Nephron (organoid): ENCODE measurements around the gene PORCN.
A peak's percentile ranks its signal among the peaks of the same experiment; 100 is the strongest.

Experiments used
- H3K27ac Mint-ChIP-seq, 3 experiments: 2 replicates each; pipeline ENCODE4 v1.8.0; 2020; ENCODE audit warnings: mixed read lengths in 3 of 3, mild to moderate bottlenecking in 2 of 3, moderate library complexity in 1 of 3
- H3K27me3 Mint-ChIP-seq: 2 replicates; pipeline ENCODE4 v1.8.0; 2021; ENCODE audit warnings: low read depth, mild to moderate bottlenecking, moderate library complexity, mixed read lengths
- H3K36me3 Mint-ChIP-seq: 2 replicates; pipeline ENCODE4 v1.8.0; 2020; ENCODE audit warnings: low read depth, mixed read lengths
- H3K4me1 Mint-ChIP-seq: 2 replicates; pipeline ENCODE4 v1.8.0; 2020; ENCODE audit warnings: mixed read lengths
- H3K4me3 Mint-ChIP-seq, 3 experiments: 2 replicates each; pipeline ENCODE4 v1.8.0; 2020; ENCODE audit warnings: mild to moderate bottlenecking in 3 of 3, mixed read lengths in 3 of 3, moderate library complexity in 2 of 3
- H3K9me3 Mint-ChIP-seq: 2 replicates; pipeline ENCODE4 v1.8.0; 2020; ENCODE audit warnings: mixed read lengths
- CTCF ChIP-seq, 3 experiments: fragments of 200-600 bp; sonication (generic); IDR thresholded peaks; one replicate each; pipeline ENCODE4 v1.5.0; 2021; ENCODE audit warnings: antibody characterized with exemption in 3 of 3; ENCODE audit not compliant: unreplicated experiment in 3 of 3

Gene PORCN

GRCh38 chrX:48508400-48509244, at the start of gene PORCN:
TSS of gene PORCN (plus strand) at chrX:48508992. CDS start at chrX:48509821, 829 bp downstream.
- peak within 1 kb of the TSS; percentile 93 to 96 (median 95) for H3K4me3 Mint-ChIP-seq

GRCh38 chrX:48459483-48459882, 49.3 kb upstream of the PORCN start:
- no peak for TF ChIP-seq CTCF (IDR thresholded peaks at IDR 0.05; ENCODE audit: unreplicated experiment in 3 of 3)
- no peaks in the 10 kb centered on the region for H3K27me3 Mint-ChIP-seq
- no peak overlapping the region for H3K4me3 Mint-ChIP-seq
- H3K27ac Mint-ChIP-seq: no peak overlapping the region
- H3K9me3 Mint-ChIP-seq: peaks cover 20% of the 10 kb centered on the region
- H3K36me3 Mint-ChIP-seq: peaks cover 4% of the 10 kb centered on the region
- H3K4me1 Mint-ChIP-seq: peaks cover 4% of the 10 kb centered on the region

More at GRCh38 chrX:48508400-48509244, at the start of gene PORCN:
- no peaks in the 10 kb centered on the region for H3K27me3 Mint-ChIP-seq
- H3K36me3 Mint-ChIP-seq: no peaks in the 10 kb centered on the region
- H3K9me3 Mint-ChIP-seq: peaks cover 21% of the 10 kb centered on the region
- H3K27ac Mint-ChIP-seq: peak within 1 kb of the TSS; percentile 37 to 75 (median 57)
- no peak for TF ChIP-seq CTCF (IDR thresholded peaks at IDR 0.05; ENCODE audit: unreplicated experiment in 3 of 3)
- no peaks in the 10 kb centered on the region for H3K4me1 Mint-ChIP-seq

- H3K4me1 Mint-ChIP-seq: peaks cover 7% of the 10 kb centered on the region
- no peak overlapping the region for H3K27ac Mint-ChIP-seq
- H3K9me3 Mint-ChIP-seq: peaks cover 17% of the 10 kb centered on the region
- peaks cover 4% of the 10 kb centered on the region for H3K36me3 Mint-ChIP-seq
- no peaks in the 10 kb centered on the region for H3K27me3 Mint-ChIP-seq
- H3K4me3 Mint-ChIP-seq: no peak overlapping the region
- no peak for TF ChIP-seq CTCF (IDR thresholded peaks at IDR 0.05; ENCODE audit: unreplicated experiment in 3 of 3)
These were observed 48.8 kb upstream of the PORCN start for GRCh38 chrX:48460031-48460430.

- H3K36me3 Mint-ChIP-seq: peaks cover 4% of the 10 kb centered on the region
- peaks cover 23% of the 10 kb centered on the region for H3K9me3 Mint-ChIP-seq
- no peak for TF ChIP-seq CTCF (IDR thresholded peaks at IDR 0.05; ENCODE audit: unreplicated experiment in 3 of 3)
- no peak overlapping the region for H3K4me3 Mint-ChIP-seq
- peaks cover 12% of the 10 kb centered on the region for H3K4me1 Mint-ChIP-seq
- no peaks in the 10 kb centered on the region for H3K27me3 Mint-ChIP-seq
- no peak overlapping the region for H3K27ac Mint-ChIP-seq
These were observed 48.2 kb upstream of the PORCN start for GRCh38 chrX:48460606-48461005.

- Mint-ChIP-seq H3K27me3 (no peaks in the 10 kb centered on the region), H3K27ac (no peak overlapping the region), H3K4me1 (peaks cover 15% of the 10 kb centered on the region), H3K9me3 (peaks cover 20% of the 10 kb centered on the region), H3K4me3 (no peak overlapping the region), H3K36me3 (peaks cover 4% of the 10 kb centered on the region)
- no peak for TF ChIP-seq CTCF (IDR thresholded peaks at IDR 0.05; ENCODE audit: unreplicated experiment in 3 of 3)
These were observed 47.0 kb upstream of the PORCN start for GRCh38 chrX:48461830-48462229.
